A549 treated with Hydrocortisone at 1 μM for 4 hours (cell line): ENCODE measurements around the gene MSH5. TPM values are rescaled to one million over a fixed set of nuclear protein-coding genes. Genes with fewer than 3 reads are reported as not detected.

Experiments used
- total RNA-seq: library from RNA; stranded (reverse); fragments of 200-300 nt; extraction: Qiagen RNA extraction; gene quantifications from 5 replicates; pipeline ENCODE4 v1.2.3, GENCODE V29; 2022

The MSH5 gene
- total RNA-seq, 1 experiment from 2014 or later = 13.9 TPM

Other genes with a start within 250 kb of the MSH5 start
- gene MICB, start 241.9 kb upstream of the MSH5 start, total RNA-seq = 6.1 to 7.7 TPM (median 7.3 TPM) in 5 replicates
- not detected in 5 replicates for gene MCCD1, start 211.0 kb upstream of the MSH5 start, total RNA-seq
- gene DDX39B, start 198.0 kb upstream of the MSH5 start, total RNA-seq = 331 to 435 TPM (median 353 TPM) in 5 replicates
- gene ATP6V1G2, start 193.4 kb upstream of the MSH5 start, total RNA-seq = 0.46 to 0.93 TPM (median 0.67 TPM) in 5 replicates
- gene NFKBIL1, start 192.4 kb upstream of the MSH5 start, total RNA-seq = 9.7 to 12.5 TPM (median 11.6 TPM) in 5 replicates
- gene LTA, start 167.7 kb upstream of the MSH5 start, total RNA-seq = 0.07 to 0.31 TPM (median 0.13 TPM) in 3 of 5 replicates, not detected in the others
- 0.08 to 0.12 TPM in 2 of 5 replicates, not detected in the others for gene TNF, start 164.4 kb upstream of the MSH5 start, total RNA-seq
- gene LTB, start 157.6 kb upstream of the MSH5 start, total RNA-seq = 0.29 to 0.47 TPM (median 0.38 TPM) in 5 replicates
- gene LST1, start 153.7 kb upstream of the MSH5 start, total RNA-seq = 0.37 TPM in 1 of 5 replicates, not detected in the others
- gene NCR3, start 147.0 kb upstream of the MSH5 start, total RNA-seq = not detected in 5 replicates
- not detected in 5 replicates for gene AIF1, start 124.8 kb upstream of the MSH5 start, total RNA-seq
- 76.6 to 89.9 TPM (median 84.4 TPM) in 5 replicates for gene PRRC2A, start 119.3 kb upstream of the MSH5 start, total RNA-seq
- 129 to 143 TPM (median 133 TPM) in 5 replicates for gene BAG6, start 87.3 kb upstream of the MSH5 start, total RNA-seq
- 2.9 to 3.8 TPM (median 3.4 TPM) in 5 replicates for gene APOM, start 84.1 kb upstream of the MSH5 start, total RNA-seq
- 10.1 to 14.9 TPM (median 12.4 TPM) in 5 replicates for gene C6orf47, start 79.2 kb upstream of the MSH5 start, total RNA-seq
- 9.3 to 11.4 TPM (median 11.1 TPM) in 5 replicates for gene GPANK1, start 75.0 kb upstream of the MSH5 start, total RNA-seq
- 154 to 183 TPM (median 177 TPM) in 5 replicates for gene CSNK2B, start 73.9 kb upstream of the MSH5 start, total RNA-seq
- gene LY6G5B, start 70.0 kb upstream of the MSH5 start, total RNA-seq = 3.4 to 4.7 TPM (median 3.9 TPM) in 5 replicates
- gene LY6G5C, start 58.9 kb upstream of the MSH5 start, total RNA-seq = 0.75 to 2.1 TPM (median 1.5 TPM) in 5 replicates
- gene ABHD16A, start 36.7 kb upstream of the MSH5 start, total RNA-seq = 15.0 to 19.1 TPM (median 17.0 TPM) in 5 replicates
- not detected in 5 replicates for gene LY6G6F, start 33.1 kb upstream of the MSH5 start, total RNA-seq
- gene LY6G6D, start 24.7 kb upstream of the MSH5 start, total RNA-seq = not detected in 5 replicates
- gene LY6G6C, start 18.3 kb upstream of the MSH5 start, total RNA-seq = 0.13 to 0.18 TPM in 2 of 5 replicates, not detected in the others
- gene MPIG6B, start 16.6 kb upstream of the MSH5 start, total RNA-seq = not detected in 5 replicates
- gene DDAH2, start 10.7 kb upstream of the MSH5 start, total RNA-seq = 25.9 to 32.1 TPM (median 29.2 TPM) in 5 replicates
- 475 to 491 TPM (median 481 TPM) in 5 replicates for gene CLIC1, start 3.5 kb upstream of the MSH5 start, total RNA-seq
- gene SAPCD1, start 22.7 kb downstream of the MSH5 start, total RNA-seq = 2.6 to 4.9 TPM (median 3.2 TPM) in 5 replicates
- gene VWA7, start 37.3 kb downstream of the MSH5 start, total RNA-seq = 1.1 to 1.7 TPM (median 1.5 TPM) in 5 replicates
- 52.1 to 61.7 TPM (median 54.3 TPM) in 5 replicates for gene VARS1, start 55.7 kb downstream of the MSH5 start, total RNA-seq
- gene LSM2, start 67.0 kb downstream of the MSH5 start, total RNA-seq = 42.7 to 66.2 TPM (median 59.0 TPM) in 5 replicates
- gene HSPA1L, start 75.3 kb downstream of the MSH5 start, total RNA-seq = 1.2 to 2.0 TPM (median 1.6 TPM) in 5 replicates
- gene HSPA1A, start 75.5 kb downstream of the MSH5 start, total RNA-seq = 162 to 234 TPM (median 205 TPM) in 5 replicates
- gene HSPA1B, start 87.7 kb downstream of the MSH5 start, total RNA-seq = 110 to 176 TPM (median 161 TPM) in 5 replicates
- gene NEU1, start 122.8 kb downstream of the MSH5 start, total RNA-seq = 25.7 to 32.9 TPM (median 26.4 TPM) in 5 replicates
- 0.03 to 0.14 TPM (median 0.06 TPM) in 4 of 5 replicates, not detected in the other for gene SLC44A4, start 139.0 kb downstream of the MSH5 start, total RNA-seq
- 25.1 to 29.7 TPM (median 26.0 TPM) in 5 replicates for gene EHMT2, start 157.7 kb downstream of the MSH5 start, total RNA-seq
- 3.3 to 4.2 TPM (median 3.9 TPM) in 5 replicates for gene ZBTB12, start 162.1 kb downstream of the MSH5 start, total RNA-seq
- gene C2, start 187.7 kb downstream of the MSH5 start, total RNA-seq = 0.17 to 0.46 TPM (median 0.38 TPM) in 5 replicates
- gene CFB, start 206.1 kb downstream of the MSH5 start, total RNA-seq = 1.7 to 2.3 TPM (median 1.9 TPM) in 5 replicates
- 73.7 to 87.1 TPM (median 76.9 TPM) in 5 replicates for gene NELFE, start 219.0 kb downstream of the MSH5 start, total RNA-seq
- 21.3 to 24.7 TPM (median 23.3 TPM) in 5 replicates for gene SKIC2, start 219.2 kb downstream of the MSH5 start, total RNA-seq
- gene DXO, start 232.1 kb downstream of the MSH5 start, total RNA-seq = 10.4 to 12.4 TPM (median 11.6 TPM) in 5 replicates
- 0.79 to 1.5 TPM (median 0.85 TPM) in 5 replicates for gene C4A, start 242.1 kb downstream of the MSH5 start, total RNA-seq